Measurements from ENCODE around the gene TNFSF9. TPM values are rescaled to one million over a fixed set of nuclear protein-coding genes. Genes with fewer than 3 reads are reported as not detected.

Gene TNFSF9
- total RNA-seq, 6 experiments from 2014 or later, result 0.27 to 1.6 (median 0.55) TPM; not detected in 3

DNA sequence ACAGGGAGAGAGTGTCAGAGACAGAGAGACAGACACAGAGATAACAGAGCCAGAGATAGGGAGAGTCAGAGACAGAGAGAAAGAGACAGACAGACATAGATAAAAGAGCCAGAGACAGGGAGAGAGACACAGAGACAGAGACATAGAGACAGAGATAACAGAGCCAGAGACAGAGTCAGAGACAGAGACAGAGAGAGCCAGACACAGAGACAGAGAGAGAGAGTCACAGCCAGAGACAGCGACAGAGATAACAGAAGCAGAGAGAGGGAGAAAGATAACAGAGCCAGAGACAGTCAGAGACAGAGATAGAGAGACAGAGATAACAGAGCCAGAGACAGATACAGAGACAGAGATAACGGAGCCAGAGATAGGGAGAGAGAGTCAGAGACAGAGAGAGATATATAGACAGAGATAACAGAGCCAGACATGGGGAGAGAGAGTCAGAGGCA, 865 bp upstream of the TNFSF9 start:
- Histone ChIP-seq H3K9me3 (no peaks in the 10 kb centered on the region), H3K4me3 (peak overlapping the region in 1 of 3 donors; percentile 69), H3K27me3 (no peaks in the 10 kb centered on the region), H3K27ac (no peak overlapping the region), H3K36me3 (no peaks in the 10 kb centered on the region), H3K4me1 (peaks cover 0 to 8% (median 0%) of the 10 kb centered on the region in 4 donors)
- no peak for ATAC-seq
- no peak for DNase-seq
- intact Hi-C loops (cut with DNase I), result loop anchor here in 1 of 2 donors (10.0 kb wide), 2 partner anchors 85 to 335 kb away; no protein-coding TSS in a partner anchor
- TF ChIP-seq, protein P1, sequence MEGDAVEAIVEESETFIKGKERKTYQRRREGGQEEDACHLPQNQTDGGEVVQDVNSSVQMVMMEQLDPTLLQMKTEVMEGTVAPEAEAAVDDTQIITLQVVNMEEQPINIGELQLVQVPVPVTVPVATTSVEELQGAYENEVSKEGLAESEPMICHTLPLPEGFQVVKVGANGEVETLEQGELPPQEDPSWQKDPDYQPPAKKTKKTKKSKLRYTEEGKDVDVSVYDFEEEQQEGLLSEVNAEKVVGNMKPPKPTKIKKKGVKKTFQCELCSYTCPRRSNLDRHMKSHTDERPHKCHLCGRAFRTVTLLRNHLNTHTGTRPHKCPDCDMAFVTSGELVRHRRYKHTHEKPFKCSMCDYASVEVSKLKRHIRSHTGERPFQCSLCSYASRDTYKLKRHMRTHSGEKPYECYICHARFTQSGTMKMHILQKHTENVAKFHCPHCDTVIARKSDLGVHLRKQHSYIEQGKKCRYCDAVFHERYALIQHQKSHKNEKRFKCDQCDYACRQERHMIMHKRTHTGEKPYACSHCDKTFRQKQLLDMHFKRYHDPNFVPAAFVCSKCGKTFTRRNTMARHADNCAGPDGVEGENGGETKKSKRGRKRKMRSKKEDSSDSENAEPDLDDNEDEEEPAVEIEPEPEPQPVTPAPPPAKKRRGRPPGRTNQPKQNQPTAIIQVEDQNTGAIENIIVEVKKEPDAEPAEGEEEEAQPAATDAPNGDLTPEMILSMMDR (IDR thresholded peaks at IDR 0.05), result no peak
- no peak for TF ChIP-seq POLR2A (IDR thresholded peaks at IDR 0.05)
- 25% methylated on average over 1 of the region's 2 CpGs for WGBS (ENCODE audit: insufficient coverage, low coverage, low lambda C conversion rate, missing lambda C conversion rate)

DNA sequence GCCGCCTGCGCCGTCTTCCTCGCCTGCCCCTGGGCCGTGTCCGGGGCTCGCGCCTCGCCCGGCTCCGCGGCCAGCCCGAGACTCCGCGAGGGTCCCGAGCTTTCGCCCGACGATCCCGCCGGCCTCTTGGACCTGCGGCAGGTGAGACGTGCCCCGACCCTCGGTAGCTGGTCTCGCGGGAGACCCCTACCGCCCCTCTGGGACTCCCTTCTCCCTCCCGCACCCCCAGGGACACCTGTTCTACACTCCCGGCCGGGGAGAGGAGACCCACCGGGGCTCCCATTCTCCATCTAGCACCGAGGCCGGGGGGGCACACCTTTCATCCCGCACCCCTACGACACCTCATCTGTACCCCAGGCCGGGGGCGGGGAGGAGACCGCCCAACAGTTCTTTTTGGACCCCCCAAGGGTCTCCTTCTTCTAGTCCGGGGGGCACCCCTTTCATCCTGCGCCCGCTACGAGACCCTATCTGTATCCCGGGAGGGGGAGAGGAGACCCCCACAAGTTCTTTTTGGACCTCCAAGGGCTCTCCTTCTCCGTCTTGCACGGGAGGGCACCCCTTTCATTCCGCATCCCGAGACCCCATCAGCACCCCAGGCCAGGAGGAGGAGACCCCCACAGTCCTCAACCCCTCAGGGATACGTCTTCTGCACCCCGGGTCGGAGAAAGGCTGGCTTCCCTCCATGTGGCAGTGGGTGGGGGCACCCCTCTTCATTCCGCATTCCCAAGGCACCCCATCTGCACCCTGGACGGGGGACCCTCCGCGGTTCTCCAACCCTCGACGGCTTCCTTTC, 533 bp downstream of the TNFSF9 start:
- H3K36me3 ChIP-seq, result no peaks in the 10 kb centered on the region
- H3K27me3 ChIP-seq, result no peaks in the 10 kb centered on the region
- ATAC-seq (no peak), DNase-seq (no peak)
- no peak for TF ChIP-seq POLR2A (IDR thresholded peaks at IDR 0.05)
- H3K27ac ChIP-seq, result peak overlapping the region in 1 of 3 donors; percentile 50
- peak overlapping the region; percentile 35 to 69 (median 46) for H3K4me3 ChIP-seq
- H3K4me1 ChIP-seq, result peaks cover 0 to 8% (median 0%) of the 10 kb centered on the region in 4 donors
- WGBS (ENCODE audit: insufficient coverage, low coverage, low lambda C conversion rate, missing lambda C conversion rate), result 20% methylated on average over 18 of the region's 57 CpGs
- H3K9me3 ChIP-seq, result no peaks in the 10 kb centered on the region
- intact Hi-C loops (cut with DNase I), result loop anchor here in 1 of 2 donors (10.0 kb wide), 1 partner anchor 83 kb away; no protein-coding TSS in a partner anchor

DNA sequence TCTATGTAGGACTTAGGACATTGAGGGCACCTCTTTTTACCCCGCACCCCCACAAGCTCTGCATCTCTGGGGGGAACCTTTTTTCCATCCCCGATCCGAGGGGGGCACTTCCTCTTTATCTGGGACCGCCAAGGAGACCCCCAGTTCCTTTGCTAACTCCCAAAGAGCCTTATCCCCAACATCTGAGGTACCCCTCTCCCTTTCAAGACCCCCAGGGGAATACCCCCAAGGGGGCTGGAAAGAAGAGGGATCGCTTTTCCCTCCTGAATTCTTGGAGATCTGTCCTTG, 1.1 kb downstream of the TNFSF9 start:
- DNase-seq (no peak), ATAC-seq (no peak)
- H3K27me3 ChIP-seq, result no peaks in the 10 kb centered on the region
- 51% methylated on average over 4 of the region's 5 CpGs for WGBS (ENCODE audit: insufficient coverage, low coverage, low lambda C conversion rate, missing lambda C conversion rate)
- H3K36me3 ChIP-seq, result no peaks in the 10 kb centered on the region
- no peak overlapping the region for H3K4me3 ChIP-seq
- intact Hi-C loops (cut with DNase I), result loop anchor here in 1 of 2 donors (10.0 kb wide), 1 partner anchor 83 kb away; no protein-coding TSS in a partner anchor
- H3K27ac ChIP-seq, result no peak overlapping the region
- TF ChIP-seq POLR2A (IDR thresholded peaks at IDR 0.05), result no peak
- TF ChIP-seq, protein P1 (IDR thresholded peaks at IDR 0.05), result no peak
- peaks cover 0 to 8% (median 0%) of the 10 kb centered on the region in 4 donors for H3K4me1 ChIP-seq
- H3K9me3 ChIP-seq, result no peaks in the 10 kb centered on the region

DNA sequence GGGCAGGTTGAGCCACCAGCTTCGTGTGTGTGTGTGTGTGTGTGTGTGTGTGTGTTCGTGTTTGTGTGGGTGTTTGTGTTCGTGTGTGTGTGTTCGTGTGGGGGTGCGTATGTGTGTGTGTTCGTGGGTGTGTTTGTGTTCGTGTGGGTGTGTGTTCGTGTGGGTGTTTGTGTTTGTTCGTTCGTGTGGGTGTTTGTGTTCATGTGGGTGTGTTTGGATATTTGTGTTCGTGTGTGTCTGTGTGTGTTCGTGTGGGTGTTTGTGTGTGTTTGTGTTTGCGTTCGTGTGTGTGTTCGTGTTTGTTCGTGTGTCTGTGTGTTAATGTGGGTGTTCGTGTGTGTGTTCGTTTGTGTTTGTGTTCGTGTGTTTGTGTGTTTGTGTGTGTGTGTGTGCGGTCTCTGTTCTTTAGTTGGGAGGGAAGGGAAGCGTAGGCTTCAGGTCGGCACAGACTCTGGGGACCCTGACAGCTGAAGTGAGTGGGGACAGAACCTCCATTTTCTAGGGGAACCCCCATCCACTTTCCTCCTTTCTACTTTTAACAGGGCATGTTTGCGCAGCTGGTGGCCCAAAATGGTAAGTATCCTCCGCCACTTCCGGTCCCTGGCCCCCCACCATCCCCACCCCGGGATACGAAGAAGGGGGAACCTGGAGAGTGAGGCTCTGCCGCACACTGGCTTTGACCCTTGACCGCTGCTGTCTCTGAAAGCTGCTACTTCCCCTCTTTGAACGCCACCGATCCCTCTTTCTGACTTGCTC, 1.6 kb downstream of the TNFSF9 start:
- Histone ChIP-seq H3K4me1 (peaks cover 0 to 8% (median 0%) of the 10 kb centered on the region in 4 donors), H3K27me3 (no peaks in the 10 kb centered on the region), H3K9me3 (no peaks in the 10 kb centered on the region), H3K36me3 (no peaks in the 10 kb centered on the region), H3K27ac (no peak overlapping the region), H3K4me3 (no peak overlapping the region)
- TF ChIP-seq POLR2A (IDR thresholded peaks at IDR 0.05), result no peak
- TF ChIP-seq, protein P1 (IDR thresholded peaks at IDR 0.05), result no peak
- intact Hi-C loops (cut with DNase I), result loop anchor here in 1 of 2 donors (10.0 kb wide), 1 partner anchor 82 kb away; no protein-coding TSS in a partner anchor
- ATAC-seq, result no peak
- peak in 1 of 3 donors; percentile 29 for DNase-seq
- 21% methylated on average over 20 of the region's 31 CpGs for WGBS (ENCODE audit: insufficient coverage, low coverage, low lambda C conversion rate, missing lambda C conversion rate)

All from right lobe of liver (tissue), 6 donors.